Measurements from ENCODE around the gene GMDS. TPM values are rescaled to one million over a fixed set of nuclear protein-coding genes. Genes with fewer than 3 reads are reported as not detected.

Gene GMDS
- 12.6 and 21.1 TPM in 2 replicates for total RNA-seq

DNA sequence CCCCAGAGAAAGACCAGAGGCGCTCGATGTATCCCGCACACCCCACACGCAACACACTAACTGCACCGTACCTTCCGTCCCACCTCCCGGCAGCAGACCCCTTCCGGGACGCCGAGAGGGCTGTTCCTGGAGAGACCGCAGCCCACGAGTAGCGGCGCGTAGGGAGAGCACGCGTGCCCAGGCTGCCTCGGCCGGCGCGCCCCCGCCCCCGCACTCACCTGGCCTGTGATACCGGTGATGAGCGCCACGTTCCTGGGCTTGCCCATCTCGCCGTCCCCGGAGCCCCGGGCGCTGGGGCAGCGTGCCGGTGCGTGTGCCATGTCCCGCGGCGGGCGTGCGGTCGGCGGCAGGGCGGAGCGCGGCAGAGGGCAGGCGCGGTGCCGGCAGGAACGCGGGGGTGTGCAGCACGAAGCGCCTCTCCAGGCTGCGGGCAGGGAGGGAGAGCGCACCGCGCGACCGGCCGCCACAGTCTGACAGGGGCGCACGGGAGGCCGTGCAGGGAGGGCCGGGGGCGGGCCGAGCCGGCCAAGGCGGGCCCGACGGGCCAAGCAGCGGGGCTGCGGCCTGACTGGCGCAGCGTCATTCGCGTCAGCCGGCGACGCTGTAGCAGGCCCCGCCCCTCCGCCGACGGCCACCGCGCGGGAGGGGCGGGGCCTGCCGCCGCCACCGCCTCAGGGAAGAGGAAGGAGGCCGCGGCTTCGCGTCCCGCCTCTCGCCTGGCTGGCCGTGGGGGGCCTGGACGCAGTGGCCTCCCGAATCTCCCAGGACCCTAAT is at the start of gene GMDS:
Gene GMDS, minus strand, starts transcription at position 503 of the 774 bp plus-strand sequence.
- peak; percentile 93 for DNase-seq

DNA sequence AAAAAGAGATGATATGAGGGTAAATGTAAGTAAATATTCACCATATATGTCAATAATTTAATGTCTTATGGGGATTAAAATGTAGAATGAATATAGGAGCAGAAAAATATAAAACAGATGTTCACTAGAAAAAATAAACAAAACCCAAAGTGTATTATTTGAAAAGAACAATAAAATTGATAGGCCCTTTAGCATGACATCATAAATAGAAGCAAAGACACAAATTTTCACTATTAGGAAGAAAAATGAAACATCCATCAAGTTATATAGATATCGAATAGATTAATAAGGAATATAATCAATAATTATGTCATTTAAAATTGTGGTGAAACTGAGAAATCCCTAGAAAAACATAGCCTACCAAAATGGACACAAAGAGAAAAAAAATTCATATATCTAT is 40.1 kb upstream of the GMDS start:
- no peak for DNase-seq

DNA sequence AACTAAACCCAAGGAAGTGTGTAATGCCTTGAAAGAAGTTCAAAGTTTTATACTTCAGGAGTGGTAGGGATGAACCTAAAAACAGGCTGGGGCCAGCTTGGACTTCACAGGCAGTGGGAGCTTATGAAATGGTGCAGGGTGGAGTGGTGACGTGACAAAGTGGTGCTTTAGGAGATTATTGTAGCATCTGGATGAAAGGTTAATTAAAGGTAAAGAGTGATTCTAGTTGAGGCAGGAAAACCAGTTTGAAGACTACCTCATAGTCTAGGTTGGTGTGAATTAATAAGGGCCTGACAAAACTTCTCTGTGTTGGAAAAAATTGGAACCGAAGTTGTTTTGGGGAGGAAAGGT is 30.5 kb upstream of the GMDS start:
- no peak for DNase-seq

DNA sequence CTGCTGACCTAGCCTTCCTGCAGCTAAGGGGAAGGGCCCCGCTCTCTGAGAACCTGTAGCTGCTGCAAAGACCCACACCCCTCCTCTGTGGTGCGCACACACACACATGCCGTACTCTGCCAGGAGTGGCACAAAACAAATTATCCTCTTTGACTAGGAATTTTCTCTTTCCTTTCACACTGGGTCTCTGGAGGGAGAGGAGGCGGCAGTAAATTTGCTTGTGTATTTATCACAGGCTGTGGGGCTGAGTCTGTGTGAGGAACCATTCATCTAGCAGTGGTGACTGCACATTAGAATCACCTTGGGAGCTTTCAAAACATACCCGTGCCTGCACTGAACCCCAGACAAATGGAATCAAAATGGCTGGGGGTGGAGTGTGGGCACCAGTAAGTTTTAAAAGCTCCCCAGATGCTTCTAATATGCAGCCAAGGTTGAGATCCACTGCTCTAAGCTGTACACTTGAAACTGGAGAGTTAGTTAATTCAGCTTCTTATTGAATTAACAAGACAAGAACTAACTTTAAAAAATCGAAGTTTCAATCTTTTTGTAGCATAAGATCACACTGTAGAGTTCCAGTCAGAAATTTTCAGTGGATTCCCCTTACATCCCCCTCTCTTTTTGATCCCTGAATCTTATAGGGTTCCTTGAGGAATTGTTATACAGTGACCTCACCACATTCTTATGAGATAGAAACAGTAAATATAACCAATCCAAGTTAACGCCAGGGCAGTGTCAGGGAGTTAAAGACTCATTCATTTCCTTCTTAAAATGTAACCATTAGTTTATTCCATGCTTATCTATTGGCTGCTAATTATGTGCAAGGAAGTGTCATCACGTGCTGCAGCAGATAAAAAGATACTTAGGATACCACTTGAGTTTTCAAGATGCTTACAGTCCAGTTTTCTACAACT is 29.8 kb upstream of the GMDS start:
- DNase-seq, result peak; percentile 2

DNA sequence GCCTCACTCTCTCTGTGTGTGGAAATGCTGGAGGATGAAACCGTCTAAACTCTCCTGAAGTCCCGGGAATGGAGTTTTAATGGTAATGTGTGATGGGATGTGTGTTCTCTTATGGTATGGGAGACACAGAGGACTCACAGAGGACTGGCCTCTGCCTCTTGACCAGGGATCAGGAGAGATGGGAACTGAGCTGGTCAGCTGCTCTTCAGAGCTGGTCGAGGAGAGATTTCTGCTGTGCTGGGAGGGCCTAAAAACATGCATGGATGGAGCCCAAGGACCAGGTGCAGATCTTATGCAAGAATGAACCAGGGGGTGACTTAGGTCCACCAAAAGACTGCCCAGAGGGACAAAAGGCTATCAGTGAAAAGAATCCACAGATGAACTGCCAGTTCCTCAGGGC is 27.3 kb upstream of the GMDS start:
- no peak for DNase-seq

DNA sequence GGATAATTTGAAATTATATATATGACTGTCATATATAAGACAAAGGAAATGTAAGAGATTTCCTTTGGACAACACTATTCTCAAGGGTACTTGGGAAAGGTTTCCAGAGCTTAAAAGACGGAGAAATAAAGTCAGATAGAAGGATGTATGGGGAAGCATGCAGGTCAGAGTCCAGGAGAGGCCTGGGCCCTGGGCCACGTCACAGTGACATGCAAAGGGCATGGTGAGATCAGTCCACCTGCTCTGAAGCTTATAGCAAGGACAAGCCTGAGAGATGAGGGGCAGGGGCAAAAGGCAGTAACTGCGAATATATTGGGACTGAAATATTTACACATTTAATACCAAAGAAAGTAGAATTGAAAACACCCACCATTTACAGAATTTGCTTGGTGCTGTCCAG is 24.6 kb upstream of the GMDS start:
- no peak for DNase-seq

DNA sequence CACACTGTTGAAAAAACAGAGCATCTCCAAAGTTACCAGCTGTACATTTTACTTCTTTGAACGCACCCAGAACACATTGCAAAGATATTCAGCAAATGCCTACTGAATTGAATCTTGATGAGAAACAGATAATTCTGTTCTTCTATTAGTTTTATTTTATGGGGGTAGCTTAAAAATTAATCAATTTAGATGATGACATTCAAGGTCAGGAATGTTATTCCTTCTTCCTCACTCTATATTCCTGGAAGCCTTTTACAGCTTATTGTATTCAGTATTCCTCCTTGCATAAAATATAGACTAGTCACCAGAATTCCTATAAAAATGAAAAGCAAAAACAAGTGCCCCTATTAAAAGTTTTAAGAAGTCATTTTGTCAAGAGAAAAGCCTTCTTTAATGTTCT is 21.4 kb upstream of the GMDS start:
- no peak for DNase-seq

DNA sequence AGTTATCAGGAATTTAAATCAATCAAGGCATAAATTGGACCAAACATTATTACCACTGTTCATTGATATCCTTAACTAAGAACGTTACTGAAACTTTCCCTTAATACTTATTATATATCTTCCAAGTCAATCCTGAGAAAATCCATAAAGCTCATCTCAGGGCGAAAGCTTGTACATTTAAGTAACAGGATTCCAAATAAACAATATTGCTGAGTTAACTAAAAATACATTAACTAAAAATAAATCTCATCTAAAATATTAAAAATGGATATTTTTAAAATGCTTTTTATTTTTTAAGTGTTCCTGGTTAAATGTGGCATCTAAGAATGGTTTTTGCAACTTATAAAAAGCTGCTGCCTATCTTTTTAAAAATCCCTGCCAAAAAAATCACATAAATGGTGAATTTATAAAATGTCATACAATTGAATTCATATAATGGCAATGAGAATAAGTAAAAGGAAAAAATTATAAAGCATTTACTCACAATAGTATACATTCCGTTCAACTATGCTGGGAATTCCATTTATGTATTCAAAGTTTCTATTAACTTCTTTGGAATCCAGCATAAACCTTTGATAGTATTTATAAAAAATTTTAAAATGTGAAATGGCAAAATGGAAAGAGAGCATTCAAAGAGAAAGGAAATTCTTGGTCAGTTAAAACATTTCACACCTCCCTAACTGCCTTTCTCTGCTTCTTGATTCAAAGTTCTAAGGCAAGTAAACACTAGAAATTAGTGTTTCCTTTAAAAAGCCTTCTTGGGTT is 20.8 kb upstream of the GMDS start:
- DNase-seq, result no peak

DNA sequence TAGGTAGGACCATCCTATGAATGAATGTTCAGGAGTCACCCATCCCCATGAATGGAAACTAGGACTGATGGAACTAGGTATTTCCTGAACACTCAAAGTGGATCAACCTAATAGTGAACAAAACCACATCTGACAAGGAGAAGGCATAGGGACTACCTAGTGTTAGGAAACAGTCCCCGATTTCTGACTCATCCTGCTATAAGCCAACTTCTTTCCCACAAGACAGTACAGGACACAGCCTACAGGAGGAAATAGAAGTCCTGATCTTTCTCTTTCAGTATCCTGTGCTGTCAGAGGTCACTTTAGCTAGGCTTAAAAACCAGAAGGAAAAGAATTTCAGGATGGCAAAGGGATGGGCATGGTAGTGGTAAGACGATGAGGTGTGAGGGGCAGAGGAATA is 19.5 kb upstream of the GMDS start:
- peak; percentile 17 for DNase-seq

DNA sequence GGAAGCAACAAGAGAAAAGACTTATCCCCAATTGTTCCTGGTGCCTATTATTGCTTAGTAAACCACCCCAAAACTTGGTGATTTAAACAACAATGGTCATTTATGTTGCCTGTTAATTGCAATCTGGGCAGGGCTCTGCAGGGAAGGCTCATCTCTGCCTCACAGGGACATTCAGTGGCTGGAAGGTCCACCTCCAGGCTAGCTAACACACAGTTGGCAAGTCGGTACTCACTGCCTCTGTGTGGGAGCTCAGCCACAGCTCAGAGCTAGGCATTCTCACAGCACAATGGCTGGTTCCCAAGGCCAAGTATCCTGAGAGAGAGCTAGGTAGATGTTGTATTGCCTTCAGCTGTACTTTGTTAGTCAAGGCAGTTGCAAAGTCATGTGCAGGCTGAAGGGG is 18.5 kb upstream of the GMDS start:
- DNase-seq, result no peak

DNA sequence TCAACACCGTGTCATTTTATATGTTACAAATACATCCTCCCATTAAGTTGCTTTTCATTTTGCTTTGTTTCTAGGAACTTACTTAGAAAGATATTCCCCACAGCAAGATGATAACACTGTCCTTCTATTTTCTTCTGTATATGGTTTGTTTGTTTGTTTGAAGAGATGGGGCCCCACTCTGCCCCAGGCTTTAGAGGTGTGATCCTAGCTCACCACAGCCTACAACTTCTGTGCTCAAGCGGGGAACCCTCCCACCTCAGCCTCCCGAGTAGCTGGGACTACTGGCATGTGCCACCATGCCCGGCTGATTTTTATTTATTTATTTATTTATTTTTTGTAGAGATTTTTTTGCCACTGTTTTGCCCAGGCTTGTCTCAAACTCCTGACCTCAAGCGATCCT is 14.2 kb upstream of the GMDS start:
- DNase-seq, result no peak

DNA sequence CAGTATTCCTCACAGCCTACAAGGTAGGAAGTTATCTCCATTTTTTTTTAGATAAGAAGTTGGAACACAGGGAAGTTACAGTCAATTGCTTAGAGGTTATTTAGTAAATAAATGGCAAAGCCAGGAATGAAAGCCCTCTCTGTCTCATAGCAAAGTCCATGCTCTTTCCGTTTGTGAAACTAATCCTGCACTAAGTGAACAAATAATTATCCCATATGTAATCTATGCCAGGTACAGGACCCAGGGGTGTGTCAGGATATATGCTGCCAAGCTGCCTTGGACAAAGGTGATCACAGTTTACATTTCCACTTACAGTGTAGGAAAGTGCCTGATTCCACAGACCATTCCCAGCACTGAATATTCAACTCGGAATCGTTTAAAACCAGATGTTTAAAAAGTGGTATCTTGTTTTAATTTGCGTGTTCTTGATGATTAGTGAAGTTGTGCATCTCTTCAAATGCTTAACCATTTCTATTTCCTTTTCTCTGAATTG is 13.6 kb upstream of the GMDS start:
- DNase-seq, result no peak

DNA sequence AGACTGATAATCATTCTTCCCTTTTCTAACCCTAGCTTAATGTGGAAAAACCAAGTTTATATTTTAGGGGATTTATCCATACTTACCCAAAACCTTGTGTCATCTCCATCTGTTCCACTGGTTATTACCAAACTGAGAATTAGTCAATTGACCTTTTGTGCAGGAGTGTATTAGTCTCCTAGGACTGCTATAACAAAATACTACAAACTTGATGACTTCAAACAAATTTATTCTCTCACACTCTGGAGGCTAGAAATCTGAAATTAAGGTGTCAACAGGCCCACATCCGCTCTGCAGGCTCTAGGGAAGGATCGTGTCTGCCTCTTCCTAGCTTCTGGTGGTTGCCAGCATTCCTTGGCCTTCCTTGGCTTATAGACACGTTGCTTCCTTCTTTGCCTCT is 12.7 kb upstream of the GMDS start:
- no peak for DNase-seq

DNA sequence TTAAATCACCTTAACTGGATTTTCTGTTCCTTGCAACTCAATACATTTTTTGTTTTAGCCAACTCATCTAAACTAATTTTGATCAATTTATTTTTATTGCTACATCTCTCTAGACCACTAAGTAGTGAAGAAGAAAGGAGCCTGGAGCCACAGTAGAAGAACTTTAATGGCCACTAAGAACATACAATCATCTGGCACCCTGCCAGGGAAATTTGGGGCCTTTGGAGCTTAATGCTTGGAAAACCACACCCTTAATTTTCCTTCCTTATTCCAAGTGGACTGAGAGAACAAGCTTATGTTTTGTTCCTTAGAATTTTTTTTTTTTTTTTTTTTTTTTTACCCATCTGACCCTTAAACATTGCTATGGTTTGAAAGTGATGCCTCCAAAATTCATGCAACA is 12.0 kb upstream of the GMDS start:
- DNase-seq, result no peak

DNA sequence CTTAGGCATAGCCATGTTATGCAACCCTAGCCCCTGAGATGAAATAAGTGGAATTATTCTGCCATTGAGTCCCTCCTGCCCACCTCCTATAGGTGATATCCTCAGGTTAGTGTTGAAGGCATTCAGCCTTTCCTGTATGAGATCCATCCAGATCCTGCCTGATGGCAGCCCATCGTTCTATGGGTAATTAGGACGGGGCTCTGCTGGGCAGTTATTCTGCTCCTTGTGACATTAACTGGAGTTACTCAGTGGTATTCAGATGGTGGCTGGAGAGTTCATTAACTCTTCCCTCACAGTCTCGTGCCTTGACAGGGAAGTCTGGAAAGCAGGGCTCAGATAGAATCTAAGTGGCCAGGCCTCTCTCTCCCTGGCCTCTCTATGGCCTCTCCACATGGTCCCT is 9.3 kb upstream of the GMDS start:
- no peak for DNase-seq

DNA sequence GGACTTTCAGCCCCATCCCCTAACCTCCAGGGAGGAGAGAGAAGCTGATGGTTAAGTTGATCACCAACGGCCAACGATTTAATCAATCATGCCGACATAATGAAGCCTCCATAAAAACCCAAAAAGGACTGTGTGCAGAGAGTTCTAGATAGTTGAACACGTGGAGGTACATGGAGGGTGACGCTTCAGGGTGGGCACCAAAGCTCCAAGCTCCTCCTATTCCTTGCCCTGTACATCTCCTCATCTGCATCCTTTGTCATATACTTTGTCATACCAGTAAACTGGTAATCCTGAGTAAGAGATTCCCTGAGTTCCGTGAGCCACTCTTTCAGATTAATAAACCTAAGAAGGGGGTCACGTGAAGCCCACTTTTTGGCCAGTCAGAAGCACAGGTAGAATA is 3.7 kb upstream of the GMDS start:
- no peak for DNase-seq

DNA sequence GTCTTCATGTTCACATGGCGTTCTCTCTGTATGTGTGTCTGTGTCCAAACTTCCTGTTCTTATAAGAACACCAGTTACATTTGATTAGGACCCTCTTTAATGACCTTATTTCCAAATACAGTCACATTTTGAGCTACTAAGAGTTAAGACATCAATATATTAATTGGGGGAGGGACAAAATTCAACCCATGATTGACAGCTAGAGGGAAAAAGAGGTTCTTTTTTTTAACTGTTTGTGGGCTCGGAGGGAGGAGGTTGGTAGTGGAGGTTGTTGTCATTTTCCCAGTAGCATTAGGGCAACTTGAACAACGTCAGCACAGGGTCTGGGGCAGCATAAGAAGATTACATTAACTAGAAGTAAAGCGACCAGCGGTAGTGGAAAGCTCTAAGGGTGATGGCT is 2.3 kb upstream of the GMDS start:
- no peak for DNase-seq

DNA sequence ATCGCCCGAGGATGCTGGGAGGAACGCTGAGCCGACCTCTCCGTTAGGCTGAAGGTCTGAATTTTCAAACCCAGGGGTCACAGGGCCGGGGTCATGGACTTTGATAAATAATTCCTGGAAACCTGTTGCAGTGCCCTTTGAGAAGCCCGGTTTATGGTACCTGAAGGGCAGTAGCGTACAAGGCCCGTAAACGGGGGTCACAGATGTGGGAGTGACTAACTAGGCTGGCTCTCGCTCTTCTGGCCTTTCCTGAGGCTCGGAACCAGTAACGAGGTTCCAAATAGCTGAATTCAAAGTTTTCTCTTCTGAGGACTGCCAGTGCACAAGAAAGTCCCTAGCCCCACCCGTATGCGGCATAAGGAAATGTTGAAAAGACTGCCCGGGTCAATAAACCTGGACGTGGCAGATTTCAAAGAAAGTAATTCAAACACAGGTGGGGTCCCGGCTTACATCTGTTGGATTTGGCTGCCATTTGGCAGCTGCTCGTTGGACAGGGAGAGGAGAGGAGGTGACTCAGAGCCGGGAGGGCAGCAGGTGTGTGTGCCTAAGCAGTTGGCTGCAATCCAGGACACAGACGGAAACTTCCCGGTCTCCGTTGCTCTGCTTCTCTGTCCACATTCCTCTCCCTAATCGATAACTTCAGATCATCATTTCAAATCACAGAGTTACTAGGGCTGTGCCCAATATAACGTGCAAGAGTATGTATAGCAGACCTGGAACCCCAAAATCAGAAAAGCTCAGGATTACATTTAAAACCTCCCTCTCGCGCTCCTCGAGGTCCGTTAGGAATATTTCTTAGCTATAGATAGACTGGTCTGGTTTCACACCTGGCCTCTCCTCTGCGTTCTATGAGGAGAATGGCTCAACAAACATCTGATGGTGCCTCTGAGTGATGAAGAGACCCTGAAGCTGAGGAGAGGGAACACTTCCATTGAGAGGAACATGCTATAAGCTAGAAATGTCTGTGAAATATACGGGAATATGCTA is 765 bp upstream of the GMDS start:
- DNase-seq, result peak; percentile 84

DNA sequence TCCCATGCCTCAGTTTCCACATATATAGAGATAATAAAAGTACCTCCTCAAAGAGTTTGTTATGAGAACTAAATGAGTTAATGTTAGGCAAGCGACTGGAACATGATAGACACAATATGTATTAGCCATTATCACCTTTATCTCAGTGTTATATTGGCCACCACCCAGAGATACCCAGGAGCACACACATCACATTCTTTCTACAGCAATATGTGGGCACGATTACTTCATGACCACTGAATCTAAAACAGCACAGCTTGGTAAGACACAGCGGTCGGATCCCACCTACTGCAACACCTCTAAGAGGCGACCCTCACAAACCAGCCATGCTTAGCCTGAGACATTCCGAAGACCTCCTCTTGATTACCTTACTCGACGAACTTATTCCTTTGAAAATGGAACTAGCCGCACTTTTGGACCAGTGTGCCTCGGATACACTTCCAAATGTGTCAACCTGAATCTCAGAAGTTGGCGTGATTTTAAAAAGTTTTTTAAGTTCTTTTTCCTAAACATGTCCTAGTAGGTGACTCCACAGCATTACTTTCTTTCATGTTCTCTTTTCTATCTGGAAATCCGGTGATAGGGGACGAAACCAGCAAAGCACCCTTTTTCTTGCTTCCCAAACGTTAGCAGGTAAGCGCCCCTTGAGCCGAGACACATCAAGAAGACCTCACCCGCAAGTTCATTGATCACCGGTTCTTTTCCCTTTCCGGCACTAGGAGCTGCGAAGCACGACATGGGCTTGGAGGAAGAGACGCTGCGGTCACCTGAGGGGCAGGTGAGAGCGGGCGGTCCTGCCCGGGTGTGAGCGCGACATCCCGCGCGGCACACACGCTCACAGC is 923 bp downstream of the GMDS start:
- peak; percentile 13 for DNase-seq

DNA sequence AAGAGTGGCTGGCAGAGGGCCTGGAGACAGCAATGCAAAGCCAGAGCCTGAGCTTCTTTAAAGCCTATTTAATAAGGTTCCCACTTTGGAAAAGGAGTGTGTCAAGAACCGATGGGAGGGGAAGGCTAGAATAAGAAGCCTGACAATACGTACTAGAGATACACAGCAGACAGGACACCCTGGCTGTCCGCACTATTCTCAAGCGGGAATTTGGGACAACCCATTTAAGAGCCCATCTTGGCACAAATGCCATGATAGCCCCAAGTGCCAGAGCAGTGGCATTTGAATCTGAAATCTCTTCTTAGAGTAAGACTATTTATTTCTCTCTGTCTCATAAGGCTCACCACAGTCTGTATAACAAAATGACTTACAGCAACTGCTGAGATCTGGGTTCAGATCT is 3.1 kb downstream of the GMDS start:
- no peak for DNase-seq

DNA sequence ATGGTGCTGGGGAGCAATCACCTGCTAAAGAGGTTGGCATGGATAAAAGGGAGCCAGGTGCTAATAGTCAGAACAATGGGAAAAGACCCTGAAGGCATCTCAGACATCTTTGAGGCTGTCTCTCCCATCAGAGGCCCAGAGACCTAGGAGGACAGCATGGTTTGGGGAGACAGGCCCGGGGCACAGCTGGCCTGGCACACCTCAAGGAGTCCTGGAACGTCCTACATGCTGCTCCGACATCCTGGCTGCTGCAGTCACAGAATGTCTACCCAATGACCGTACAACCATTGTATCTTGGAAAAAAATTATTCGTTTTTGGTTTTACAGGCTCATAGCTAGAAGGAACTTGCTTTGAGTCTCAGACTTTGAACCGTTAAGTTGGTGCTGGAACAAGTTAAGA is 4.4 kb downstream of the GMDS start:
- no peak for DNase-seq
